ENCODE data around the gene DCLK1. TPM values are rescaled to one million over a fixed set of nuclear protein-coding genes. Genes with fewer than 3 reads are reported as not detected.

The DCLK1 gene
- total RNA-seq, 1 experiment from 2014 or later, result 0.10 TPM

GRCh38 chr13:36014763-36015162, 116.4 kb downstream of the DCLK1 start:
- ChIA-PET POLR2A (no interaction called here), RAD21 (ENCODE audit: low non-redundant PET in 1 of 2, low total read pairs in 2 of 2, uncharacterized antibody in 2 of 2, unreplicated experiment in 2 of 2) (no interaction called here)
- intact Hi-C loops (cut with micrococcal nuclease), result no loop called here

DNA sequence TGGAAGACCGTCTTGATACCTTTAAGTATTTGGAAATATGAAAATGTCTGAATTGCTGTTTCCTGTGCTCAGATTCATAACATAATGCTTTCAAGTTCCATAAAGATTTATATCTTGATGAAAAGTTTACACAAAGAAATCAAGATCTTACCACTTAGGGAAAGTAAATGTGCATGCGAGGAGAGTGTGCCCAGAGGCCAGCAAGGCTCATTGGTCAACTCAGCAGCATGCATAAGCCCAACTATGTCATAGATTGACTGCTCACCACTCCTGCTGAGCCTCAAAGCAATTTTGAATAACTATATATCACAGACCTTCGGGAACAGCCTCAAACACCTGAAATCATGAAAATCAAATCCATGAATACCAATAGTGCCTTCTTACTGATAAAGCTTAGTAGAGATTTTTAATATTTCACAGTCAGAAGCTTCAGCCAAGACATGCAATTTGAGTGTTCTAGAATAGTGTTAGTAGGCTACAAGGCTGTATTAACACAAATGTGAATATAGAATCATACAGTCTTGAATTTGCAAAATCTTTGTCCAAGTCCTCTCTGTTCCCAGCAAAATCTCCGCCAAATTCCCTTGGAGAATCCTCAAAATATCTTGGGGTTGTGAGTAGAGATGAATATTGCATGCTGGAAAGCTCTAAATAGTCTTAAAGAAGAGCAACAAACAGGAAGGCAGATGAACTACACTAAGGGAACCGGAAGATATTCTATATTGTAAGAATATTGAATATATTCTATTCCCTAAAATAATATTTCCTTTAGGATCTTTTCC, 124.1 kb downstream of the DCLK1 start:
- CTCF ChIA-PET, result no interaction called here
- Histone ChIP-seq H3K4me2 (ENCODE audit: low read length) (no peak overlapping the region), H3K4me1 (ENCODE audit: control insufficient read depth in 1 of 2, insufficient read depth in 2 of 2, low read length in 2 of 2) (no peaks in the 10 kb centered on the region), H3K79me2 (ENCODE audit: insufficient read depth, low read length) (no peaks in the 10 kb centered on the region), H3K27me3 (ENCODE audit: insufficient read depth, low read length) (no peaks in the 10 kb centered on the region), H3K9me2 (ENCODE audit: insufficient read depth) (no peaks in the 10 kb centered on the region), H3K9me3 (ENCODE audit: control insufficient read depth in 1 of 2, insufficient read depth in 1 of 2, low read depth in 1 of 2, low read length in 2 of 2) (no peaks in the 10 kb centered on the region), H3K36me3 (ENCODE audit: control insufficient read depth in 1 of 2, insufficient read depth in 2 of 2, low read length in 2 of 2) (no peaks in the 10 kb centered on the region), H4K20me1 (ENCODE audit: insufficient read depth) (no peaks in the 10 kb centered on the region), H2AFZ (ENCODE audit: low read depth, low read length, poor library complexity, severe bottlenecking) (no peak overlapping the region), H3K9ac (ENCODE audit: low read length) (no peak overlapping the region), H3K4me3 (replicated peaks in 1 of 2; ENCODE audit: low read depth in 1 of 2, low read length in 2 of 2) (no peak overlapping the region), H3K27ac (ENCODE audit: low read depth, low read length) (no peak overlapping the region)
- no TSS peak for BruUV-seq (replicated peaks)
- POLR2A ChIA-PET, result no interaction called here
- RAD21 ChIA-PET (ENCODE audit: low non-redundant PET in 1 of 2, low total read pairs in 2 of 2, uncharacterized antibody in 2 of 2, unreplicated experiment in 2 of 2), result no interaction called here
- ATAC-seq (no peak), DNase-seq (ENCODE audit: low read depth, low spot score) (no peak)
- intact Hi-C loops (cut with micrococcal nuclease), result no loop called here
- TF ChIP-seq JUND (IDR thresholded peaks at IDR 0.05) (no peak), FOSL1 (IDR thresholded peaks at IDR 0.05; ENCODE audit: low read depth) (no peak), ZBTB33 (IDR thresholded peaks at IDR 0.05; ENCODE audit: extremely low read depth, insufficient replicate concordance, low read length) (no peak), EZH2phosphoT487 (IDR thresholded peaks at IDR 0.05; ENCODE audit: borderline replicate concordance) (no peak), ZNF274 (IDR thresholded peaks at IDR 0.05; ENCODE audit: low read depth, low read length) (no peak), TCF7L2 (IDR thresholded peaks at IDR 0.05; ENCODE audit: borderline replicate concordance, extremely low read depth, insufficient read depth, insufficient read length) (no peak), SIN3A (IDR thresholded peaks at IDR 0.05; ENCODE audit: low read depth) (no peak), POLR2AphosphoS5 (IDR thresholded peaks at IDR 0.05; ENCODE audit: low read depth, low read length) (no peak), YY1 (IDR thresholded peaks at IDR 0.05; ENCODE audit: extremely low read depth, insufficient replicate concordance, low read depth, low read length) (no peak), CEBPB (IDR thresholded peaks at IDR 0.05; ENCODE audit: low read depth) (no peak), ZFX (IDR thresholded peaks at IDR 0.05) (no peak), EGR1 (IDR thresholded peaks at IDR 0.05; ENCODE audit: low read depth) (no peak), SRF (IDR thresholded peaks at IDR 0.05; ENCODE audit: low read depth) (no peak), CTCF (IDR thresholded peaks at IDR 0.05 in 2 of 3, conservative IDR thresholded peaks at IDR 0.05 in 1 of 3; ENCODE audit: borderline replicate concordance in 1 of 3, insufficient read depth in 1 of 3, low read depth in 2 of 3, low read length in 2 of 3) (no peak), SP1 (IDR thresholded peaks at IDR 0.05; ENCODE audit: low read depth) (no peak)
- TF ChIP-seq, protein P1, sequence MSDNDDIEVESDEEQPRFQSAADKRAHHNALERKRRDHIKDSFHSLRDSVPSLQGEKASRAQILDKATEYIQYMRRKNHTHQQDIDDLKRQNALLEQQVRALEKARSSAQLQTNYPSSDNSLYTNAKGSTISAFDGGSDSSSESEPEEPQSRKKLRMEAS (IDR thresholded peaks at IDR 0.05), result no peak

More at GRCh38 chr13:36014763-36015162, 116.4 kb downstream of the DCLK1 start:
- no peak for ATAC-seq
- H3K9ac ChIP-seq (ENCODE audit: low read length), result no peak overlapping the region
- H3K4me2 ChIP-seq (ENCODE audit: low read length), result no peak overlapping the region
- no peaks in the 10 kb centered on the region for H3K9me2 ChIP-seq (ENCODE audit: insufficient read depth)
- H3K9me3 ChIP-seq (ENCODE audit: control insufficient read depth in 1 of 2, insufficient read depth in 1 of 2, low read depth in 1 of 2, low read length in 2 of 2), result peaks cover 0 to 24% of the 10 kb centered on the region in 2 experiments; a peak in 1 of 4 replicates
- TF ChIP-seq SP1 (IDR thresholded peaks at IDR 0.05; ENCODE audit: low read depth), result no peak
- TF ChIP-seq POLR2A (IDR thresholded peaks at IDR 0.05; ENCODE audit: borderline replicate concordance, extremely low read depth, insufficient read depth, insufficient read length), result no peak
- no peak for TF ChIP-seq ZFX (IDR thresholded peaks at IDR 0.05)
- H3K4me3 ChIP-seq (replicated peaks in 1 of 2; ENCODE audit: low read depth in 1 of 2, low read length in 2 of 2), result no peak overlapping the region
- no peaks in the 10 kb centered on the region for H3K36me3 ChIP-seq (ENCODE audit: control insufficient read depth in 1 of 2, insufficient read depth in 2 of 2, low read length in 2 of 2)
- BruUV-seq (replicated peaks), result no TSS peak
- H3K4me1 ChIP-seq (ENCODE audit: control insufficient read depth in 1 of 2, insufficient read depth in 2 of 2, low read length in 2 of 2), result no peaks in the 10 kb centered on the region
- CTCF ChIA-PET, result no interaction called here
- no peaks in the 10 kb centered on the region for H3K79me2 ChIP-seq (ENCODE audit: insufficient read depth, low read length)
- no peaks in the 10 kb centered on the region for H4K20me1 ChIP-seq (ENCODE audit: insufficient read depth)
- no peak for DNase-seq (ENCODE audit: low read depth, low spot score)
- H3K27me3 ChIP-seq (ENCODE audit: insufficient read depth, low read length), result no peaks in the 10 kb centered on the region
- H2AFZ ChIP-seq (ENCODE audit: low read depth, low read length, poor library complexity, severe bottlenecking), result no peak overlapping the region
- H3K27ac ChIP-seq (ENCODE audit: low read depth, low read length), result no peak overlapping the region
